IMR-90 (cell line): ENCODE data around the gene PTPRG.

Experiments used
- MXI1 ChIP-seq: IDR thresholded peaks from 2 replicates; pipeline ENCODE4 v1.6.1; 2012; ENCODE audit warnings: low read depth, mild to moderate bottlenecking, low read length, moderate library complexity, borderline replicate concordance
- SMC3 ChIP-seq: fragments of 150-350 bp; IDR thresholded peaks from 2 replicates; pipeline ENCODE4 v1.6.1; 2016; ENCODE audit warnings: low read depth, mild to moderate bottlenecking, antibody characterized with exemption, low read length, moderate library complexity
- TF ChIP-seq, protein P1 (sequence below): conservative IDR thresholded peaks from 2 replicates; pipeline ENCODE4 v1.5.1; 2012; ENCODE audit warnings: mild to moderate bottlenecking, low read depth, low read length, improper control_type of control experiment

DNA sequence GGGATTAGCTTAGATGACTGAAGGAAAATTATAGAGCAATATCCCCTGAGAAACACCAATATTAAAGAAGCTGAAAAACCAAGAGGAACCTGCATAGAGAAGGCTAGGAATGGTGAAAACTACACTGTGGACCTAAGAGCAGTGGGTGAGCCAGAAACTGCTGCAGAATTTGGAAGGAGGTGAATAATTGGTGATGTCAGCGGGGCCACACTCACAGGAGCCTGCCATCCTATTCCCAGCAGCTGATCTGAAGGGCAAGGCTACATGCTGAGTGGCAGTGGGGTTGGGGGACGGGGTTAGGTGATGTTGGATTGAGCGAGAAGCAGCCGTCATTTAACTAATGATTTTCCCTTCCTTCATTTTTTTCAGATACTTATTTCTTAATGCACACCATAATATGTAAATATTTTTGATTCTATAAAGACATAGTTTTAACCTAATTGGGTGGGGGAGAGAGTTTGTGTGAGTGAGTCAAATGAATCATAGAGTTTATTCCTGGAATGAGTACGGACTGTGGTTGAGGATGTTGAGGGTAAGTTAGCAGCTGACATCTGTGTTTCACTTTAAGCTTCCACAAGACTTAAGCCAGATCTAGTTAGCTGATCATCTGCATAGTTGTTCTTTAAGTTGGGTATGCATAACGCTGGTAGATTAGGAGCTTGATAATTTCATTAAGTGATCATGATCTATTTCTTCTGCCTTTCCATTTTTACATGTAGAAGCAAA is 222.8 kb downstream of the PTPRG start:
- TF ChIP-seq, protein P1, sequence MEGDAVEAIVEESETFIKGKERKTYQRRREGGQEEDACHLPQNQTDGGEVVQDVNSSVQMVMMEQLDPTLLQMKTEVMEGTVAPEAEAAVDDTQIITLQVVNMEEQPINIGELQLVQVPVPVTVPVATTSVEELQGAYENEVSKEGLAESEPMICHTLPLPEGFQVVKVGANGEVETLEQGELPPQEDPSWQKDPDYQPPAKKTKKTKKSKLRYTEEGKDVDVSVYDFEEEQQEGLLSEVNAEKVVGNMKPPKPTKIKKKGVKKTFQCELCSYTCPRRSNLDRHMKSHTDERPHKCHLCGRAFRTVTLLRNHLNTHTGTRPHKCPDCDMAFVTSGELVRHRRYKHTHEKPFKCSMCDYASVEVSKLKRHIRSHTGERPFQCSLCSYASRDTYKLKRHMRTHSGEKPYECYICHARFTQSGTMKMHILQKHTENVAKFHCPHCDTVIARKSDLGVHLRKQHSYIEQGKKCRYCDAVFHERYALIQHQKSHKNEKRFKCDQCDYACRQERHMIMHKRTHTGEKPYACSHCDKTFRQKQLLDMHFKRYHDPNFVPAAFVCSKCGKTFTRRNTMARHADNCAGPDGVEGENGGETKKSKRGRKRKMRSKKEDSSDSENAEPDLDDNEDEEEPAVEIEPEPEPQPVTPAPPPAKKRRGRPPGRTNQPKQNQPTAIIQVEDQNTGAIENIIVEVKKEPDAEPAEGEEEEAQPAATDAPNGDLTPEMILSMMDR, result no peak
- TF ChIP-seq MXI1 (no peak), SMC3 (no peak)
